Testis (tissue), 2 donors: ENCODE measurements around the gene PTPRG.

ENCODE experiments used
- POLR2A ChIP-seq: fragments of 450-650 bp; IDR thresholded peaks from one replicate; pipeline ENCODE4 v1.6.1; 2017; ENCODE audit warnings: antibody characterized with exemption, mild to moderate bottlenecking, moderate library complexity
- TF ChIP-seq, protein P1 (sequence below), 3 experiments: fragments of 450-650 bp in 2 of 3; fragments of 200-600 bp in 1 of 3; sonication (generic) in 1 of 3; IDR thresholded peaks; one replicate each; pipeline ENCODE4 v1.5.1; 2016 to 2019; ENCODE audit warnings: antibody characterized with exemption in 3 of 3, mild to moderate bottlenecking in 2 of 3, moderate library complexity in 1 of 3

- TF ChIP-seq, protein P1, sequence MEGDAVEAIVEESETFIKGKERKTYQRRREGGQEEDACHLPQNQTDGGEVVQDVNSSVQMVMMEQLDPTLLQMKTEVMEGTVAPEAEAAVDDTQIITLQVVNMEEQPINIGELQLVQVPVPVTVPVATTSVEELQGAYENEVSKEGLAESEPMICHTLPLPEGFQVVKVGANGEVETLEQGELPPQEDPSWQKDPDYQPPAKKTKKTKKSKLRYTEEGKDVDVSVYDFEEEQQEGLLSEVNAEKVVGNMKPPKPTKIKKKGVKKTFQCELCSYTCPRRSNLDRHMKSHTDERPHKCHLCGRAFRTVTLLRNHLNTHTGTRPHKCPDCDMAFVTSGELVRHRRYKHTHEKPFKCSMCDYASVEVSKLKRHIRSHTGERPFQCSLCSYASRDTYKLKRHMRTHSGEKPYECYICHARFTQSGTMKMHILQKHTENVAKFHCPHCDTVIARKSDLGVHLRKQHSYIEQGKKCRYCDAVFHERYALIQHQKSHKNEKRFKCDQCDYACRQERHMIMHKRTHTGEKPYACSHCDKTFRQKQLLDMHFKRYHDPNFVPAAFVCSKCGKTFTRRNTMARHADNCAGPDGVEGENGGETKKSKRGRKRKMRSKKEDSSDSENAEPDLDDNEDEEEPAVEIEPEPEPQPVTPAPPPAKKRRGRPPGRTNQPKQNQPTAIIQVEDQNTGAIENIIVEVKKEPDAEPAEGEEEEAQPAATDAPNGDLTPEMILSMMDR (IDR thresholded peaks at IDR 0.05), result no peak
- no peak for TF ChIP-seq POLR2A
Observed at GRCh38 chr3:62056658-62057057, 495.3 kb downstream of the PTPRG start.
